Duodenal mucosa (tissue), 2 donors: ENCODE measurements around the gene GATA1.

Experiments used
- H3K27ac ChIP-seq: one replicate; pipeline ENCODE4 v1.7.0; 2013; ENCODE audit warnings: low read depth, low read length
- H3K27me3 ChIP-seq, 2 donors: one replicate each; pipeline ENCODE4 v1.7.0; 2013; ENCODE audit warnings: low read length in 2 of 2, control low read depth in 1 of 2; ENCODE audit not compliant: insufficient read depth in 2 of 2, control insufficient read depth in 1 of 2
- H3K36me3 ChIP-seq, 2 donors: one replicate each; pipeline ENCODE4 v1.7.0; 2013; ENCODE audit warnings: low read length in 2 of 2, control low read depth in 1 of 2; ENCODE audit not compliant: insufficient read depth in 2 of 2, control insufficient read depth in 1 of 2
- H3K4me1 ChIP-seq, 2 donors: one replicate each; pipeline ENCODE4 v1.7.0; 2013; ENCODE audit warnings: low read length in 2 of 2, control low read depth in 1 of 2; ENCODE audit not compliant: insufficient read depth in 2 of 2, control insufficient read depth in 1 of 2
- H3K4me3 ChIP-seq, 2 donors: one replicate each; pipeline ENCODE4 v1.7.0; 2013; ENCODE audit warnings: low read length in 2 of 2, low read depth in 1 of 2
- H3K9ac ChIP-seq, 2 donors: one replicate each; pipeline ENCODE4 v1.7.0; 2013; ENCODE audit warnings: low read length in 2 of 2, low read depth in 1 of 2
- H3K9me3 ChIP-seq, 2 donors: one replicate each; pipeline ENCODE4 v1.7.0; 2013; ENCODE audit warnings: low read length in 2 of 2, control low read depth in 1 of 2; ENCODE audit not compliant: control insufficient read depth in 1 of 2

Gene GATA1

GRCh38 chrX:48826135-48826875 lies 39.9 kb downstream of the GATA1 start, which contains the start of gene ERAS:
TSS of gene ERAS (plus strand) at chrX:48826513. CDS start at chrX:48829124, 2,611 bp downstream.
- Histone ChIP-seq H3K9me3 (no peaks in the 10 kb centered on the region), H3K4me3 (no peak within 1 kb of the TSS), H3K4me1 (no peaks in the 10 kb centered on the region), H3K9ac (no peak within 1 kb of the TSS), H3K27me3 (peaks cover 0 to 3% of the 10 kb centered on the region in 2 donors), H3K36me3 (peaks cover 7 to 23% of the 10 kb centered on the region in 2 donors), H3K27ac (no peak within 1 kb of the TSS)

GRCh38 chrX:48826876-48827653 lies 40.7 kb downstream of the GATA1 start:
- Histone ChIP-seq H3K4me3 (no peak overlapping the region), H3K9ac (no peak overlapping the region), H3K9me3 (no peaks in the 10 kb centered on the region), H3K27me3 (peaks cover 0 to 6% of the 10 kb centered on the region in 2 donors), H3K27ac (no peak overlapping the region), H3K4me1 (no peaks in the 10 kb centered on the region), H3K36me3 (peaks cover 7 to 22% of the 10 kb centered on the region in 2 donors)

GRCh38 chrX:48827654-48827968 lies 41.2 kb downstream of the GATA1 start:
- H3K9ac ChIP-seq: no peak overlapping the region
- no peaks in the 10 kb centered on the region for H3K4me1 ChIP-seq
- no peak overlapping the region for H3K4me3 ChIP-seq
- peaks cover 7 to 17% of the 10 kb centered on the region in 2 donors for H3K36me3 ChIP-seq
- no peaks in the 10 kb centered on the region for H3K9me3 ChIP-seq
- H3K27ac ChIP-seq: no peak overlapping the region
- H3K27me3 ChIP-seq: peaks cover 0 to 6% of the 10 kb centered on the region in 2 donors

- Histone ChIP-seq H3K36me3 (peaks cover 0 to 3% of the 10 kb centered on the region in 2 donors), H3K27me3 (peaks cover 0 to 6% of the 10 kb centered on the region in 2 donors), H3K4me3 (no peak overlapping the region), H3K27ac (no peak overlapping the region), H3K4me1 (no peaks in the 10 kb centered on the region), H3K9ac (no peak overlapping the region), H3K9me3 (no peaks in the 10 kb centered on the region)
Observed at GRCh38 chrX:48829016-48829735, 42.8 kb downstream of the GATA1 start.

- no peak overlapping the region for H3K9ac ChIP-seq
- H3K4me3 ChIP-seq: no peak overlapping the region
- peaks cover 0 to 3% of the 10 kb centered on the region in 2 donors for H3K4me1 ChIP-seq
- no peaks in the 10 kb centered on the region for H3K9me3 ChIP-seq
- no peak overlapping the region for H3K27ac ChIP-seq
- H3K36me3 ChIP-seq: no peaks in the 10 kb centered on the region
- peaks cover 7 to 14% of the 10 kb centered on the region in 2 donors for H3K27me3 ChIP-seq
Observed at GRCh38 chrX:48831136-48831908, 44.9 kb downstream of the GATA1 start.

- peaks cover 7 to 14% of the 10 kb centered on the region in 2 donors for H3K27me3 ChIP-seq
- H3K36me3 ChIP-seq: no peaks in the 10 kb centered on the region
- no peaks in the 10 kb centered on the region for H3K9me3 ChIP-seq
- peaks cover 0 to 3% of the 10 kb centered on the region in 2 donors for H3K4me1 ChIP-seq
- no peak overlapping the region for H3K27ac ChIP-seq
- no peak overlapping the region for H3K9ac ChIP-seq
- no peak overlapping the region for H3K4me3 ChIP-seq
Observed at GRCh38 chrX:48831909-48832291, 45.5 kb downstream of the GATA1 start.

GRCh38 chrX:48833542-48834138 lies 47.2 kb downstream of the GATA1 start:
- no peak overlapping the region for H3K27ac ChIP-seq
- peaks cover 7 to 14% of the 10 kb centered on the region in 2 donors for H3K27me3 ChIP-seq
- no peak overlapping the region for H3K9ac ChIP-seq
- peaks cover 0 to 3% of the 10 kb centered on the region in 2 donors for H3K4me1 ChIP-seq
- no peaks in the 10 kb centered on the region for H3K36me3 ChIP-seq
- H3K9me3 ChIP-seq: no peaks in the 10 kb centered on the region
- H3K4me3 ChIP-seq: no peak overlapping the region

GRCh38 chrX:48834383-48834709 lies 48.0 kb downstream of the GATA1 start:
- H3K27me3 ChIP-seq: peaks cover 7 to 14% of the 10 kb centered on the region in 2 donors
- peaks cover 0 to 3% of the 10 kb centered on the region in 2 donors for H3K4me1 ChIP-seq
- H3K36me3 ChIP-seq: no peaks in the 10 kb centered on the region
- H3K9ac ChIP-seq: no peak overlapping the region
- H3K27ac ChIP-seq: no peak overlapping the region
- no peaks in the 10 kb centered on the region for H3K9me3 ChIP-seq
- no peak overlapping the region for H3K4me3 ChIP-seq

GRCh38 chrX:48835524-48836329 lies 49.3 kb downstream of the GATA1 start, which contains the start of gene PCSK1N:
TSS of gene PCSK1N (minus strand) at chrX:48835610. CDS start at chrX:48835532, 78 bp downstream.
- peaks cover 0 to 3% of the 10 kb centered on the region in 2 donors for H3K4me1 ChIP-seq
- H3K27me3 ChIP-seq: peaks cover 7 to 14% of the 10 kb centered on the region in 2 donors
- H3K9me3 ChIP-seq: no peaks in the 10 kb centered on the region
- no peaks in the 10 kb centered on the region for H3K36me3 ChIP-seq
- H3K9ac ChIP-seq: no peak within 1 kb of the TSS
- H3K4me3 ChIP-seq: peak within 1 kb of the TSS; percentile 43 to 50
- H3K27ac ChIP-seq: no peak within 1 kb of the TSS
